Sigmoid colon (tissue), 7 donors: ENCODE data around the gene CENPW. TPM values are rescaled to one million over a fixed set of nuclear protein-coding genes. Genes with fewer than 3 reads are reported as not detected.

Experiments used
- DNase-seq: peaks from one replicate; pipeline ENCODE4 v3.0.0-alpha.2; 2019
- H3K27ac ChIP-seq, 4 donors: fragments of 200-600 bp; sonication (generic); one replicate each; pipeline ENCODE4 v1.5.1; 2016 to 2019; ENCODE audit warnings: mild to moderate bottlenecking in 1 of 4
- H3K27me3 ChIP-seq, 3 donors: fragments of 200-600 bp; sonication (generic); one replicate each; pipeline ENCODE4 v1.5.1; 2019; ENCODE audit warnings: mild to moderate bottlenecking in 1 of 3
- H3K36me3 ChIP-seq, 4 donors: fragments of 200-600 bp; sonication (generic); one replicate each; pipeline ENCODE4 v1.5.1; 2016 to 2019
- H3K4me1 ChIP-seq, 4 donors: fragments of 200-600 bp; sonication (generic); one replicate each; pipeline ENCODE4 v1.5.1; 2017 to 2019
- H3K4me3 ChIP-seq, 4 donors: fragments of 200-600 bp; sonication (generic); one replicate each; pipeline ENCODE4 v1.5.1; 2017 to 2019; ENCODE audit warnings: mild to moderate bottlenecking in 2 of 4, moderate library complexity in 1 of 4
- H3K9me3 ChIP-seq, 4 donors: fragments of 200-600 bp in 3 of 4; sonication (generic) in 3 of 4; one replicate each; pipeline versions ENCODE4 v1.5.1 to v1.6.1; 2013 to 2019
- CTCF ChIP-seq, 4 experiments: fragments of 450-650 bp in 3 of 4; fragments of 200-600 bp in 1 of 4; IDR thresholded peaks; one replicate each; pipeline ENCODE4 v1.5.1; 2016 to 2019; ENCODE audit warnings: antibody characterized with exemption in 4 of 4, mild to moderate bottlenecking in 3 of 4, moderate library complexity in 2 of 4
- EP300 ChIP-seq, 4 donors: sonication (generic); formaldehyde crosslinking; IDR thresholded peaks; one replicate each; pipeline ENCODE4 v1.6.1; 2017; ENCODE audit warnings: antibody characterized with exemption in 4 of 4
- POLR2A ChIP-seq, 2 donors: fragments of 450-650 bp; IDR thresholded peaks; one replicate each; pipeline ENCODE4 v1.6.1; 2016; ENCODE audit warnings: antibody characterized with exemption in 2 of 2, mild to moderate bottlenecking in 2 of 2, moderate library complexity in 2 of 2
- POLR2AphosphoS5 ChIP-seq, 4 donors: sonication (generic); formaldehyde crosslinking; IDR thresholded peaks; one replicate each; pipeline ENCODE4 v1.6.1; 2017; ENCODE audit warnings: antibody characterized with exemption in 4 of 4
- WGBS, 2 donors: extraction: QIAGEN DNeasy Blood & Tissue Kit; methylation state at CpG; one replicate each; pipeline ENCODE4 v1.1.7; 2013; 5-methylcytosine and 5-hydroxymethylcytosine counted together
- intact Hi-C: fragments of 100-400 bp; cut with DNase I; formaldehyde crosslinking; loops from one replicate; pipeline ENCODE4 v1.15.1; 2023
- polyA plus RNA-seq, 3 donors: library from polyadenylated mRNA; stranded (reverse); fragments of 200-250 nt; gene quantifications; one replicate each; pipeline ENCODE4 v1.2.3, GENCODE V29; 2013
- total RNA-seq, 4 donors: library from RNA; depleted of rRNA; stranded (reverse); fragments of >200 nt; gene quantifications; one replicate each; pipeline ENCODE4 v1.1.0, GENCODE V29; 2016
- donor health status: healthy with polysubstance abuse.
- donor health status: Bipolar disorder and iron deficiency.
- donor health status: healthy.

Gene CENPW
- total and polyA plus RNA-seq, 7 donors = 1.9 to 37.1 (median 5.2) TPM

- Histone ChIP-seq H3K4me1 (no peaks in the 10 kb centered on the region), H3K4me3 (no peak overlapping the region), H3K9me3 (peaks cover 0 to 2% (median 0%) of the 10 kb centered on the region in 4 donors), H3K27ac (no peak overlapping the region), H3K27me3 (no peaks in the 10 kb centered on the region), H3K36me3 (no peaks in the 10 kb centered on the region)
- 90 to 96% methylated on average over 3 of the region's 3 CpGs for WGBS, 2 donors
- intact Hi-C loops = loop anchor here (5.0 kb wide), 1 partner anchor 755 kb away; the partner anchor contains the start of gene RSPO3
- TF ChIP-seq POLR2A (IDR thresholded peaks at IDR 0.05) (no peak), POLR2AphosphoS5 (IDR thresholded peaks at IDR 0.05) (no peak), EP300 (IDR thresholded peaks at IDR 0.05) (no peak), CTCF (IDR thresholded peaks at IDR 0.05) (no peak)
- DNase-seq = no peak
Observed at GRCh38 chr6:126361832-126362440, 22.0 kb downstream of the CENPW start.

GRCh38 chr6:126367849-126368248, 27.9 kb downstream of the CENPW start:
- Histone ChIP-seq H3K36me3 (no peaks in the 10 kb centered on the region), H3K9me3 (no peaks in the 10 kb centered on the region), H3K27me3 (no peaks in the 10 kb centered on the region), H3K27ac (no peak overlapping the region), H3K4me3 (no peak overlapping the region), H3K4me1 (no peaks in the 10 kb centered on the region)
- no peak for DNase-seq
- TF ChIP-seq POLR2A (IDR thresholded peaks at IDR 0.05) (no peak), POLR2AphosphoS5 (IDR thresholded peaks at IDR 0.05) (no peak), CTCF (IDR thresholded peaks at IDR 0.05) (no peak), EP300 (IDR thresholded peaks at IDR 0.05) (no peak)
- intact Hi-C loops = no loop called here
- 91 to 93% methylated on average over 4 of the region's 4 CpGs for WGBS, 2 donors

- H3K27me3 ChIP-seq = no peaks in the 10 kb centered on the region
- intact Hi-C loops = no loop called here
- H3K4me1 ChIP-seq = peaks cover 0 to 9% (median 3%) of the 10 kb centered on the region in 4 donors
- WGBS, 2 donors = 93 to 96% methylated on average over 2 of the region's 2 CpGs
- H3K36me3 ChIP-seq = no peaks in the 10 kb centered on the region
- peaks cover 0 to 5% (median 2%) of the 10 kb centered on the region in 4 donors for H3K9me3 ChIP-seq
- no peak overlapping the region for H3K27ac ChIP-seq
- TF ChIP-seq EP300 (IDR thresholded peaks at IDR 0.05) = no peak
- TF ChIP-seq CTCF (IDR thresholded peaks at IDR 0.05) = no peak
- TF ChIP-seq POLR2A (IDR thresholded peaks at IDR 0.05) = no peak
- TF ChIP-seq POLR2AphosphoS5 (IDR thresholded peaks at IDR 0.05) = no peak
- no peak for DNase-seq
- no peak overlapping the region for H3K4me3 ChIP-seq
Observed at GRCh38 chr6:126372626-126373025, 32.7 kb downstream of the CENPW start.

GRCh38 chr6:126373344-126373743, 33.4 kb downstream of the CENPW start:
- H3K36me3 ChIP-seq = no peaks in the 10 kb centered on the region
- no peak overlapping the region for H3K4me3 ChIP-seq
- no peak overlapping the region for H3K27ac ChIP-seq
- H3K27me3 ChIP-seq = no peaks in the 10 kb centered on the region
- TF ChIP-seq POLR2AphosphoS5 (IDR thresholded peaks at IDR 0.05) (no peak), EP300 (IDR thresholded peaks at IDR 0.05) (no peak), POLR2A (IDR thresholded peaks at IDR 0.05) (no peak), CTCF (IDR thresholded peaks at IDR 0.05) (no peak)
- intact Hi-C loops = no loop called here
- H3K9me3 ChIP-seq = peaks cover 0 to 5% (median 2%) of the 10 kb centered on the region in 4 donors
- no peak for DNase-seq
- 93% methylated on average over 4 of the region's 4 CpGs for WGBS, 2 donors
- peaks cover 0 to 16% (median 5%) of the 10 kb centered on the region in 4 donors for H3K4me1 ChIP-seq

- no peak for DNase-seq
- H3K36me3 ChIP-seq = no peaks in the 10 kb centered on the region
- H3K4me1 ChIP-seq = peaks cover 0 to 23% (median 7%) of the 10 kb centered on the region in 4 donors
- TF ChIP-seq POLR2A (IDR thresholded peaks at IDR 0.05) = no peak
- no peak for TF ChIP-seq EP300 (IDR thresholded peaks at IDR 0.05)
- TF ChIP-seq CTCF (IDR thresholded peaks at IDR 0.05) = no peak
- no peak for TF ChIP-seq POLR2AphosphoS5 (IDR thresholded peaks at IDR 0.05)
- intact Hi-C loops = no loop called here
- 95 to 98% methylated on average over 1 of the region's 1 CpG for WGBS, 2 donors
- H3K27ac ChIP-seq = no peak overlapping the region
- H3K27me3 ChIP-seq = no peaks in the 10 kb centered on the region
- H3K4me3 ChIP-seq = no peak overlapping the region
- H3K9me3 ChIP-seq = peaks cover 0 to 5% (median 2%) of the 10 kb centered on the region in 4 donors
Observed at GRCh38 chr6:126374372-126374771, 34.5 kb downstream of the CENPW start.
